DOHH2 (cell line): ENCODE results near the gene FMNL2.

Source experiments
- CTCF ChIP-seq: fragments of 200-600 bp; sonication (generic); IDR thresholded peaks from one replicate; pipeline ENCODE4 v1.5.1; 2014; ENCODE audit warnings: antibody characterized with exemption, mild to moderate bottlenecking, low read depth, low read length; ENCODE audit not compliant: poor library complexity, severe bottlenecking
- EZH2phosphoT487 ChIP-seq: fragments of 200-600 bp; sonication (generic); IDR thresholded peaks from 2 replicates; pipeline ENCODE4 v1.6.1; 2017; ENCODE audit warnings: borderline replicate concordance, mild to moderate bottlenecking, antibody characterized with exemption, low read length, moderate library complexity, mixed read lengths

DNA sequence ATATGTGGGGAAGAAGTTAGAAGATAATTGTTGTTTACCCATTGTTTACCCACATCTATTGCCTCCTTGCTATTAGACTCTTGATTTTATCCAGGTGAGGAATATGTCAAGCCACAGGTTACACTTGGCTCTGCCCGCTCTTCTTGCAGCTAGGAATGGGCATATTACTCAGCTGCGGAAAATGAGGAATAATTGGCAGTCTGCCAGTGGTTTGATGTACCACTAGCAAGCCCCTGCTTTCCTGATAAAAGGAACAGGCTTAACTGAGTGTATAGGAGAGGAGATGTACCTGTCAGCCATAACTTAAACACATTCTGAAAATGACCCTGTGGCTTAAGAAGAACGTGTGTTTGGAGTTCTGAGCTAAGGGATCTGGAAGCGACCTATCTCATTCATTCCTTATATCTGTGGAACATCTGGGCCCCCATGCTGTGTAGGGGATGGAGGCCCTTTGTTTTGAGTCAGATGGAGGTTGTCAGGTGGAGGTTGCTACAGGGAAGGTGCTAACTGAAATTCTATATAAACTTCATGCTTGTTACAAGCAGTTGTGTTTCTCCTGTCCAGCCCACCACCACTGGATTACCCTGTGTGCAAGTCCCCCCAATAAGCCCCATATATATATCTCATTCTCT lies 4.6 kb upstream of the FMNL2 start:
- TF ChIP-seq CTCF, result no peak
- no peak for TF ChIP-seq EZH2phosphoT487
